IMR-90 (cell line): ENCODE results near the gene SMIM41. TPM values are rescaled to one million over a fixed set of nuclear protein-coding genes. Genes with fewer than 3 reads are reported as not detected.

ENCODE experiments used
- ATAC-seq: fragments of 200-7000 bp; cut with Tn5 transposase; 2 replicates; pipeline ENCODE4 v1.9.1; 2020; ENCODE audit warnings: low read depth, mild to moderate bottlenecking, moderate library complexity
- BruUV-seq: library from RNA; stranded (reverse); fragments of 400-500 nt; replicated peaks from 2 replicates; lab custom pipeline; 2021; lab: Mats Ljungman, UMichigan
- CTCF ChIA-PET: fragments of 300-600 bp; formaldehyde crosslinking; extraction: SDS; loops from one replicate; lab custom pipeline; 2021; ENCODE audit warnings: antibody characterized with exemption; lab: Yijun Ruan, JAX
- POLR2A ChIA-PET: fragments of 300-600 bp; sonication (Branson Sonifier 250); formaldehyde crosslinking; loops from one replicate; lab custom pipeline; 2022; ENCODE audit warnings: antibody characterized with exemption; ENCODE audit not compliant: unreplicated experiment; lab: Charles Lee
- DNase-seq: peaks from one replicate; pipeline ENCODE4 v3.0.0; 2013
- H2AFZ ChIP-seq: replicated peaks from 2 replicates; pipeline ENCODE3; 2013; ENCODE audit warnings: low read length, mild to moderate bottlenecking; ENCODE audit not compliant: poor library complexity
- H2AK5ac ChIP-seq: 2 replicates; pipeline ENCODE4 v1.6.1; 2013; ENCODE audit warnings: low read depth, low read length, inconsistent platforms
- H2AK9ac ChIP-seq: replicated peaks from 2 replicates; pipeline ENCODE3; 2013; ENCODE audit warnings: mild to moderate bottlenecking, low read depth, low read length, moderate library complexity; ENCODE audit not compliant: poor library complexity
- H2BK120ac ChIP-seq: 2 replicates; pipeline ENCODE4 v1.6.1; 2013; ENCODE audit warnings: low read depth, low read length, inconsistent platforms
- H2BK15ac ChIP-seq: 3 replicates; pipeline ENCODE4 v1.6.1; 2013; ENCODE audit warnings: low read depth, low read length, inconsistent platforms
- H2BK20ac ChIP-seq: 2 replicates; pipeline ENCODE4 v1.6.1; 2013; ENCODE audit warnings: low read depth, mild to moderate bottlenecking, inconsistent platforms, low read length, moderate library complexity
- H2BK5ac ChIP-seq: 2 replicates; pipeline ENCODE4 v1.6.1; 2013; ENCODE audit warnings: mild to moderate bottlenecking, low read depth, low read length, inconsistent platforms; ENCODE audit not compliant: poor library complexity, severe bottlenecking
- H3K14ac ChIP-seq: replicated peaks from 2 replicates; pipeline ENCODE4 v1.6.1; 2013; ENCODE audit warnings: low read depth, low read length, inconsistent platforms
- H3K18ac ChIP-seq: 2 replicates; pipeline ENCODE4 v1.6.1; 2013; ENCODE audit warnings: low read depth, low read length, control low read depth
- H3K23ac ChIP-seq: 2 replicates; pipeline ENCODE4 v1.6.1; 2013; ENCODE audit warnings: low read depth, low read length, inconsistent platforms
- H3K27ac ChIP-seq: 2 replicates; pipeline ENCODE4 v1.5.1; 2013; ENCODE audit warnings: mild to moderate bottlenecking, control low read depth, low read length; ENCODE audit not compliant: insufficient read depth
- H3K27me3 ChIP-seq: 2 replicates; pipeline ENCODE4 v1.6.1; 2013; ENCODE audit warnings: low read length; ENCODE audit not compliant: control insufficient read depth, insufficient read depth
- H3K36me3 ChIP-seq: 2 replicates; pipeline ENCODE4 v1.6.1; 2013; ENCODE audit warnings: low read length, mixed read lengths; ENCODE audit not compliant: control insufficient read depth, insufficient read depth
- H3K4ac ChIP-seq: 2 replicates; pipeline ENCODE4 v1.6.1; 2013; ENCODE audit warnings: low read depth, low read length, inconsistent platforms
- H3K4me1 ChIP-seq: 2 replicates; pipeline ENCODE4 v1.6.1; 2013; ENCODE audit warnings: low read length, mixed read lengths; ENCODE audit not compliant: control insufficient read depth, insufficient read depth
- H3K4me2 ChIP-seq: 2 replicates; pipeline ENCODE4 v1.6.1; 2013; ENCODE audit warnings: low read depth, mild to moderate bottlenecking, control low read depth, low read length, moderate library complexity
- H3K4me3 ChIP-seq: 2 replicates; pipeline ENCODE4 v1.5.1; 2013; ENCODE audit warnings: low read depth, mild to moderate bottlenecking, control low read depth, low read length, moderate library complexity; ENCODE audit not compliant: insufficient read depth
- H3K56ac ChIP-seq: 2 replicates; pipeline ENCODE4 v1.6.1; 2013; ENCODE audit warnings: low read length, inconsistent platforms; ENCODE audit not compliant: insufficient read depth; ENCODE audit errors: extremely low read depth
- H3K79me1 ChIP-seq, 2 experiments: 2 replicates each; pipeline ENCODE4 v1.6.1; 2013; ENCODE audit warnings: low read length in 2 of 2, inconsistent platforms in 1 of 2, low read depth in 1 of 2
- H3K9ac ChIP-seq: 2 replicates; pipeline ENCODE4 v1.6.1; 2013; ENCODE audit warnings: low read depth, low read length, control low read depth
- H3K9me1 ChIP-seq: 2 replicates; pipeline ENCODE4 v1.6.1; 2013; ENCODE audit warnings: low read length, inconsistent platforms; ENCODE audit not compliant: insufficient read depth
- H3K9me3 ChIP-seq: 2 replicates; pipeline ENCODE4 v1.6.1; 2013; ENCODE audit warnings: low read length; ENCODE audit not compliant: control insufficient read depth, insufficient read depth
- H4K20me1 ChIP-seq: 2 replicates; pipeline ENCODE4 v1.6.1; 2013; ENCODE audit warnings: low read length, inconsistent platforms; ENCODE audit not compliant: insufficient read depth
- H4K5ac ChIP-seq: 2 replicates; pipeline ENCODE4 v1.6.1; 2013; ENCODE audit warnings: mild to moderate bottlenecking, low read depth, low read length, control low read depth
- H4K8ac ChIP-seq, 2 experiments: 2 replicates each; pipeline ENCODE4 v1.6.1; 2013; ENCODE audit warnings: low read depth in 2 of 2, low read length in 2 of 2, control low read depth in 1 of 2, inconsistent platforms in 1 of 2
- H4K91ac ChIP-seq: 2 replicates; pipeline ENCODE4 v1.6.1; 2013; ENCODE audit warnings: low read depth, low read length, inconsistent platforms; ENCODE audit not compliant: insufficient read depth
- BHLHE40 ChIP-seq: fragments of 150-350 bp; IDR thresholded peaks from 2 replicates; pipeline ENCODE4 v1.6.1; 2016; ENCODE audit warnings: mild to moderate bottlenecking, low read depth, low read length
- CEBPB ChIP-seq: IDR thresholded peaks from 2 replicates; pipeline ENCODE4 v1.6.1; 2012; ENCODE audit warnings: low read depth, low read length, improper control_type of control experiment
- CHD1 ChIP-seq: IDR thresholded peaks from 2 replicates; pipeline ENCODE4 v1.6.1; 2012; ENCODE audit warnings: low read depth, low read length, improper control_type of control experiment
- ELK1 ChIP-seq: fragments of 150-350 bp; IDR thresholded peaks from 2 replicates; pipeline ENCODE4 v1.6.1; 2016; ENCODE audit warnings: low read depth, mild to moderate bottlenecking, low read length, moderate library complexity, borderline replicate concordance
- FOS ChIP-seq: fragments of 150-350 bp; IDR thresholded peaks from 2 replicates; pipeline ENCODE4 v1.6.1; 2016; ENCODE audit warnings: low read depth, low read length
- MAFK ChIP-seq: IDR thresholded peaks from 2 replicates; pipeline ENCODE4 v1.6.1; 2012; ENCODE audit warnings: low read depth, low read length, improper control_type of control experiment
- MAZ ChIP-seq: IDR thresholded peaks from 2 replicates; pipeline ENCODE4 v1.6.1; 2012; ENCODE audit warnings: low read depth, mild to moderate bottlenecking, low read length, improper control_type of control experiment, moderate library complexity, borderline replicate concordance
- POLR2A ChIP-seq: IDR thresholded peaks from 2 replicates; pipeline ENCODE4 v1.6.1; 2012; ENCODE audit warnings: mild to moderate bottlenecking, low read depth, low read length
- RAD21 ChIP-seq: IDR thresholded peaks from 2 replicates; pipeline ENCODE4 v1.6.1; 2012; ENCODE audit warnings: low read length, improper control_type of control experiment
- RFX5 ChIP-seq: IDR thresholded peaks from 2 replicates; pipeline ENCODE4 v1.8.0; 2012; ENCODE audit warnings: low read depth, mild to moderate bottlenecking, low read length, moderate library complexity
- WGBS, 2 experiments: methylation state at CpG; one replicate each; pipeline versions ENCODE4 v1.1.5 to v1.1.7; 2013; ENCODE audit warnings: missing lambda C conversion rate in 2 of 2; ENCODE audit not compliant: insufficient read length in 1 of 2; ENCODE audit errors: extremely low coverage in 2 of 2; 5-methylcytosine and 5-hydroxymethylcytosine counted together
- dilution Hi-C: fragments of 300-500 bp; cut with HindIII; formaldehyde crosslinking; loops from one replicate; pipeline ENCODE4 v1.14.3; 2018; ENCODE audit warnings: low sequenced_read_pairs; ENCODE audit not compliant: unreplicated experiment
- in situ Hi-C: fragments of 300-500 bp; cut with MboI; formaldehyde crosslinking; loops from 3 replicates; pipeline ENCODE4 v1.14.3; 2019; ENCODE audit warnings: low sequenced_read_pairs, inconsistent platforms, mixed read lengths
- intact Hi-C: fragments of 100-400 bp; cut with micrococcal nuclease; formaldehyde crosslinking; loops from 2 replicates; pipeline ENCODE4 v1.10.0; 2022
- polyA plus RNA-seq, 3 experiments: library from polyadenylated mRNA; depleted of rRNA; stranded (reverse); fragments of >200 nt; gene quantifications; 2 replicates each; pipeline ENCODE4 v1.2.3, GENCODE V29; 2012; ENCODE audit warnings: low replicate concordance in 1 of 3
- total RNA-seq: library from RNA; depleted of rRNA; stranded (reverse); fragments of >200 nt; gene quantifications from 2 replicates; pipeline ENCODE4 v1.2.3, GENCODE V29; 2012
- TF ChIP-seq, protein P1 (sequence below): fragments of 150-350 bp; IDR thresholded peaks from 2 replicates; pipeline ENCODE4 v1.6.1; 2017; ENCODE audit warnings: mild to moderate bottlenecking, antibody characterized with exemption, low read length, low read depth

Gene SMIM41
- total and polyA plus RNA-seq, 2 of the 4 experiments (the other 2 are of a cell fraction): not detected

- Histone ChIP-seq H2BK5ac (no peak overlapping the region), H3K4me3 (no peak overlapping the region), H3K9ac (no peak overlapping the region), H2BK120ac (no peak overlapping the region), H3K4me2 (no peak overlapping the region), H3K4me1 (peaks cover 16% of the 10 kb centered on the region), H4K91ac (no peak overlapping the region), H3K27ac (no peak overlapping the region), H3K9me3 (no peaks in the 10 kb centered on the region), H2BK20ac (no peak overlapping the region), H4K20me1 (peaks cover 20% of the 10 kb centered on the region), H3K23ac (no peak overlapping the region), H2AK9ac (no peak overlapping the region), H3K9me1 (no peaks in the 10 kb centered on the region; the same call in 1 of the 2 replicates), H2BK15ac (no peak overlapping the region), H3K18ac (no peak overlapping the region), H3K27me3 (no peaks in the 10 kb centered on the region), H2AFZ (no peak overlapping the region), H2AK5ac (no peak overlapping the region), H4K5ac (no peak overlapping the region), H3K14ac (no peak overlapping the region), H3K56ac (no peak overlapping the region), H3K36me3 (peaks cover 46% of the 10 kb centered on the region), H3K79me1 (peaks cover 0 to 21% of the 10 kb centered on the region in 2 experiments; a peak in 2 of 4 replicates), H3K4ac (no peak overlapping the region), H4K8ac (no peak overlapping the region)
- peak; percentile 9; the same call in 1 of the 2 replicates for TF ChIP-seq MAZ
- peak; percentile 12; the same call in 1 of the 2 replicates for TF ChIP-seq FOS
- no peak for TF ChIP-seq RAD21
- no peak for TF ChIP-seq RFX5
- TF ChIP-seq POLR2A: peak; percentile 12; the same call in 1 of the 2 replicates
- TF ChIP-seq, protein P1, sequence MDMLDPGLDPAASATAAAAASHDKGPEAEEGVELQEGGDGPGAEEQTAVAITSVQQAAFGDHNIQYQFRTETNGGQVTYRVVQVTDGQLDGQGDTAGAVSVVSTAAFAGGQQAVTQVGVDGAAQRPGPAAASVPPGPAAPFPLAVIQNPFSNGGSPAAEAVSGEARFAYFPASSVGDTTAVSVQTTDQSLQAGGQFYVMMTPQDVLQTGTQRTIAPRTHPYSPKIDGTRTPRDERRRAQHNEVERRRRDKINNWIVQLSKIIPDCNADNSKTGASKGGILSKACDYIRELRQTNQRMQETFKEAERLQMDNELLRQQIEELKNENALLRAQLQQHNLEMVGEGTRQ: no peak; the same call in none of the 2 replicates
- no peak for TF ChIP-seq CEBPB
- no peak for TF ChIP-seq BHLHE40
- peak; percentile 97 for TF ChIP-seq CHD1
- no peak for TF ChIP-seq MAFK
- no peak for TF ChIP-seq ELK1
- POLR2A ChIA-PET: no interaction called here
- in situ Hi-C loops (no loop called here), dilution Hi-C loops (no loop called here), intact Hi-C loops (no loop called here)
- no TSS peak for BruUV-seq
- CTCF ChIA-PET: interaction anchor here (2.2 kb wide), 1 partner anchor 33 kb away, joined by 10 read pairs; no protein-coding TSS in a partner anchor
- WGBS, 2 experiments: 71% methylated on average over 6 of the region's 25 CpGs; no CpG with 5 or more reads in 1 of the 2 experiments
- ATAC-seq: no peak
- DNase-seq: peak; percentile 54
These were observed 20.7 kb upstream of the SMIM41 start for GRCh38 chr12:52058631-52059361.
